ENCODE data around the gene SEC24D.

Gene SEC24D

GRCh38 chr4:118834070-118834469 lies 1.9 kb downstream of the SEC24D start:
- Histone ChIP-seq H3K4me2 (ENCODE audit: low read length) (peak overlapping the region; percentile 99), H3K36me3 (ENCODE audit: control insufficient read depth, low read length) (peaks cover 14% of the 10 kb centered on the region), H3K9me3 (ENCODE audit: control insufficient read depth, insufficient read depth, low read length) (no peaks in the 10 kb centered on the region), H3K9me2 (replicated peaks; ENCODE audit: control insufficient read depth, low read length) (no peaks in the 10 kb centered on the region), H4K20me1 (ENCODE audit: control insufficient read depth, insufficient read depth, low read depth, low read length) (no peaks in the 10 kb centered on the region), H3K27ac (ENCODE audit: low read depth, low read length) (no peak overlapping the region), H3K79me2 (ENCODE audit: control insufficient read depth, low read length) (peaks cover 17% of the 10 kb centered on the region), H3K27me3 (ENCODE audit: control insufficient read depth, low read length) (no peaks in the 10 kb centered on the region), H3F3A (ENCODE audit: control insufficient read depth, insufficient read depth) (0 out of 2 replicates have a peak, but pooled peaks cover 2% of the 10 kb centered on the region), H3K4me1 (ENCODE audit: control insufficient read depth, low read length) (peaks cover 34% of the 10 kb centered on the region), H3K4me3 (ENCODE audit: low read length) (peak overlapping the region; percentile 90)
- TF ChIP-seq CTCF (IDR thresholded peaks at IDR 0.05; ENCODE audit: low read depth, low read length, poor library complexity, severe bottlenecking), result no peak
- no peak for TF ChIP-seq EZH2phosphoT487 (IDR thresholded peaks at IDR 0.05; ENCODE audit: borderline replicate concordance, low read length)

GRCh38 chr4:118833192-118833820 lies 2.6 kb downstream of the SEC24D start:
- Histone ChIP-seq H3K9me2 (replicated peaks; ENCODE audit: control insufficient read depth, low read length) (no peaks in the 10 kb centered on the region), H3K36me3 (ENCODE audit: control insufficient read depth, low read length) (peaks cover 15% of the 10 kb centered on the region), H3K4me1 (ENCODE audit: control insufficient read depth, low read length) (peaks cover 32% of the 10 kb centered on the region), H3K27me3 (ENCODE audit: control insufficient read depth, low read length) (no peaks in the 10 kb centered on the region), H3K4me2 (ENCODE audit: low read length) (peak overlapping the region; percentile 99), H3F3A (ENCODE audit: control insufficient read depth, insufficient read depth) (0 out of 2 replicates have a peak, but pooled peaks cover 2% of the 10 kb centered on the region), H4K20me1 (ENCODE audit: control insufficient read depth, insufficient read depth, low read depth, low read length) (no peaks in the 10 kb centered on the region), H3K27ac (ENCODE audit: low read depth, low read length) (no peak overlapping the region), H3K9me3 (ENCODE audit: control insufficient read depth, insufficient read depth, low read length) (no peaks in the 10 kb centered on the region), H3K4me3 (ENCODE audit: low read length) (peak overlapping the region; percentile 11; the same call in 1 of the 2 replicates), H3K79me2 (ENCODE audit: control insufficient read depth, low read length) (peaks cover 20% of the 10 kb centered on the region)
- TF ChIP-seq EZH2phosphoT487 (IDR thresholded peaks at IDR 0.05; ENCODE audit: borderline replicate concordance, low read length), result no peak
- TF ChIP-seq CTCF (IDR thresholded peaks at IDR 0.05; ENCODE audit: low read depth, low read length, poor library complexity, severe bottlenecking), result no peak

GRCh38 chr4:118829107-118829506 lies 6.8 kb downstream of the SEC24D start:
- no peaks in the 10 kb centered on the region for H3K9me3 ChIP-seq (ENCODE audit: control insufficient read depth, insufficient read depth, low read length)
- H3K79me2 ChIP-seq (ENCODE audit: control insufficient read depth, low read length), result peaks cover 6% of the 10 kb centered on the region; the same call in 1 of the 2 replicates
- H3K36me3 ChIP-seq (ENCODE audit: control insufficient read depth, low read length), result peaks cover 15% of the 10 kb centered on the region
- H3K4me3 ChIP-seq (ENCODE audit: low read length), result no peak overlapping the region
- peaks cover 10% of the 10 kb centered on the region for H3K4me1 ChIP-seq (ENCODE audit: control insufficient read depth, low read length)
- H3K27ac ChIP-seq (ENCODE audit: low read depth, low read length), result no peak overlapping the region
- H3K4me2 ChIP-seq (ENCODE audit: low read length), result no peak overlapping the region
- no peak for TF ChIP-seq EZH2phosphoT487 (IDR thresholded peaks at IDR 0.05; ENCODE audit: borderline replicate concordance, low read length)
- no peak for TF ChIP-seq CTCF (IDR thresholded peaks at IDR 0.05; ENCODE audit: low read depth, low read length, poor library complexity, severe bottlenecking)
- 0 out of 2 replicates have a peak, but pooled peaks cover 2% of the 10 kb centered on the region for H3F3A ChIP-seq (ENCODE audit: control insufficient read depth, insufficient read depth)
- no peaks in the 10 kb centered on the region for H4K20me1 ChIP-seq (ENCODE audit: control insufficient read depth, insufficient read depth, low read depth, low read length)
- H3K9me2 ChIP-seq (replicated peaks; ENCODE audit: control insufficient read depth, low read length), result no peaks in the 10 kb centered on the region
- no peaks in the 10 kb centered on the region for H3K27me3 ChIP-seq (ENCODE audit: control insufficient read depth, low read length)

Data from DOHH2 (cell line).